IMR-90 (cell line): ENCODE results near the gene CERS1. TPM values are rescaled to one million over a fixed set of nuclear protein-coding genes. Genes with fewer than 3 reads are reported as not detected.

Experiments
- ATAC-seq: fragments of 200-7000 bp; cut with Tn5 transposase; 2 replicates; pipeline ENCODE4 v1.9.1; 2020; ENCODE audit warnings: low read depth, mild to moderate bottlenecking, moderate library complexity
- BruUV-seq: library from RNA; stranded (reverse); fragments of 400-500 nt; replicated peaks from 2 replicates; lab custom pipeline; 2021; lab: Mats Ljungman, UMichigan
- CTCF ChIA-PET: fragments of 300-600 bp; formaldehyde crosslinking; extraction: SDS; loops from one replicate; lab custom pipeline; 2021; ENCODE audit warnings: antibody characterized with exemption; lab: Yijun Ruan, JAX
- POLR2A ChIA-PET: fragments of 300-600 bp; sonication (Branson Sonifier 250); formaldehyde crosslinking; loops from one replicate; lab custom pipeline; 2022; ENCODE audit warnings: antibody characterized with exemption; ENCODE audit not compliant: unreplicated experiment; lab: Charles Lee
- DNase-seq: peaks from one replicate; pipeline ENCODE4 v3.0.0; 2013
- H2AFZ ChIP-seq: replicated peaks from 2 replicates; pipeline ENCODE3; 2013; ENCODE audit warnings: low read length, mild to moderate bottlenecking; ENCODE audit not compliant: poor library complexity
- H2AK5ac ChIP-seq: 2 replicates; pipeline ENCODE4 v1.6.1; 2013; ENCODE audit warnings: low read depth, low read length, inconsistent platforms
- H2AK9ac ChIP-seq: replicated peaks from 2 replicates; pipeline ENCODE3; 2013; ENCODE audit warnings: mild to moderate bottlenecking, low read depth, low read length, moderate library complexity; ENCODE audit not compliant: poor library complexity
- H2BK120ac ChIP-seq: 2 replicates; pipeline ENCODE4 v1.6.1; 2013; ENCODE audit warnings: low read depth, low read length, inconsistent platforms
- H2BK15ac ChIP-seq: 3 replicates; pipeline ENCODE4 v1.6.1; 2013; ENCODE audit warnings: low read depth, low read length, inconsistent platforms
- H2BK20ac ChIP-seq: 2 replicates; pipeline ENCODE4 v1.6.1; 2013; ENCODE audit warnings: low read depth, mild to moderate bottlenecking, inconsistent platforms, low read length, moderate library complexity
- H2BK5ac ChIP-seq: 2 replicates; pipeline ENCODE4 v1.6.1; 2013; ENCODE audit warnings: mild to moderate bottlenecking, low read depth, low read length, inconsistent platforms; ENCODE audit not compliant: poor library complexity, severe bottlenecking
- H3K14ac ChIP-seq: replicated peaks from 2 replicates; pipeline ENCODE4 v1.6.1; 2013; ENCODE audit warnings: low read depth, low read length, inconsistent platforms
- H3K18ac ChIP-seq: 2 replicates; pipeline ENCODE4 v1.6.1; 2013; ENCODE audit warnings: low read depth, low read length, control low read depth
- H3K23ac ChIP-seq: 2 replicates; pipeline ENCODE4 v1.6.1; 2013; ENCODE audit warnings: low read depth, low read length, inconsistent platforms
- H3K27ac ChIP-seq: 2 replicates; pipeline ENCODE4 v1.5.1; 2013; ENCODE audit warnings: mild to moderate bottlenecking, control low read depth, low read length; ENCODE audit not compliant: insufficient read depth
- H3K27me3 ChIP-seq: 2 replicates; pipeline ENCODE4 v1.6.1; 2013; ENCODE audit warnings: low read length; ENCODE audit not compliant: control insufficient read depth, insufficient read depth
- H3K36me3 ChIP-seq: 2 replicates; pipeline ENCODE4 v1.6.1; 2013; ENCODE audit warnings: low read length, mixed read lengths; ENCODE audit not compliant: control insufficient read depth, insufficient read depth
- H3K4ac ChIP-seq: 2 replicates; pipeline ENCODE4 v1.6.1; 2013; ENCODE audit warnings: low read depth, low read length, inconsistent platforms
- H3K4me1 ChIP-seq: 2 replicates; pipeline ENCODE4 v1.6.1; 2013; ENCODE audit warnings: low read length, mixed read lengths; ENCODE audit not compliant: control insufficient read depth, insufficient read depth
- H3K4me2 ChIP-seq: 2 replicates; pipeline ENCODE4 v1.6.1; 2013; ENCODE audit warnings: low read depth, mild to moderate bottlenecking, control low read depth, low read length, moderate library complexity
- H3K4me3 ChIP-seq: 2 replicates; pipeline ENCODE4 v1.5.1; 2013; ENCODE audit warnings: low read depth, mild to moderate bottlenecking, control low read depth, low read length, moderate library complexity; ENCODE audit not compliant: insufficient read depth
- H3K56ac ChIP-seq: 2 replicates; pipeline ENCODE4 v1.6.1; 2013; ENCODE audit warnings: low read length, inconsistent platforms; ENCODE audit not compliant: insufficient read depth; ENCODE audit errors: extremely low read depth
- H3K79me1 ChIP-seq, 2 experiments: 2 replicates each; pipeline ENCODE4 v1.6.1; 2013; ENCODE audit warnings: low read length in 2 of 2, inconsistent platforms in 1 of 2, low read depth in 1 of 2
- H3K9ac ChIP-seq: 2 replicates; pipeline ENCODE4 v1.6.1; 2013; ENCODE audit warnings: low read depth, low read length, control low read depth
- H3K9me1 ChIP-seq: 2 replicates; pipeline ENCODE4 v1.6.1; 2013; ENCODE audit warnings: low read length, inconsistent platforms; ENCODE audit not compliant: insufficient read depth
- H3K9me3 ChIP-seq: 2 replicates; pipeline ENCODE4 v1.6.1; 2013; ENCODE audit warnings: low read length; ENCODE audit not compliant: control insufficient read depth, insufficient read depth
- H4K20me1 ChIP-seq: 2 replicates; pipeline ENCODE4 v1.6.1; 2013; ENCODE audit warnings: low read length, inconsistent platforms; ENCODE audit not compliant: insufficient read depth
- H4K5ac ChIP-seq: 2 replicates; pipeline ENCODE4 v1.6.1; 2013; ENCODE audit warnings: mild to moderate bottlenecking, low read depth, low read length, control low read depth
- H4K8ac ChIP-seq, 2 experiments: 2 replicates each; pipeline ENCODE4 v1.6.1; 2013; ENCODE audit warnings: low read depth in 2 of 2, low read length in 2 of 2, control low read depth in 1 of 2, inconsistent platforms in 1 of 2
- H4K91ac ChIP-seq: 2 replicates; pipeline ENCODE4 v1.6.1; 2013; ENCODE audit warnings: low read depth, low read length, inconsistent platforms; ENCODE audit not compliant: insufficient read depth
- BHLHE40 ChIP-seq: fragments of 150-350 bp; IDR thresholded peaks from 2 replicates; pipeline ENCODE4 v1.6.1; 2016; ENCODE audit warnings: mild to moderate bottlenecking, low read depth, low read length
- CEBPB ChIP-seq: IDR thresholded peaks from 2 replicates; pipeline ENCODE4 v1.6.1; 2012; ENCODE audit warnings: low read depth, low read length, improper control_type of control experiment
- CHD1 ChIP-seq: IDR thresholded peaks from 2 replicates; pipeline ENCODE4 v1.6.1; 2012; ENCODE audit warnings: low read depth, low read length, improper control_type of control experiment
- CTCF ChIP-seq: conservative IDR thresholded peaks from 2 replicates; pipeline ENCODE4 v1.5.1; 2012; ENCODE audit warnings: mild to moderate bottlenecking, low read depth, low read length, improper control_type of control experiment
- ELK1 ChIP-seq: fragments of 150-350 bp; IDR thresholded peaks from 2 replicates; pipeline ENCODE4 v1.6.1; 2016; ENCODE audit warnings: low read depth, mild to moderate bottlenecking, low read length, moderate library complexity, borderline replicate concordance
- MAFK ChIP-seq: IDR thresholded peaks from 2 replicates; pipeline ENCODE4 v1.6.1; 2012; ENCODE audit warnings: low read depth, low read length, improper control_type of control experiment
- MXI1 ChIP-seq: IDR thresholded peaks from 2 replicates; pipeline ENCODE4 v1.6.1; 2012; ENCODE audit warnings: low read depth, mild to moderate bottlenecking, low read length, moderate library complexity, borderline replicate concordance
- NFE2L2 ChIP-seq: fragments of 150-350 bp; IDR thresholded peaks from 2 replicates; pipeline ENCODE4 v1.6.1; 2016; ENCODE audit warnings: low read depth, mild to moderate bottlenecking, low read length
- POLR2A ChIP-seq: IDR thresholded peaks from 2 replicates; pipeline ENCODE4 v1.6.1; 2012; ENCODE audit warnings: mild to moderate bottlenecking, low read depth, low read length
- RAD21 ChIP-seq: IDR thresholded peaks from 2 replicates; pipeline ENCODE4 v1.6.1; 2012; ENCODE audit warnings: low read length, improper control_type of control experiment
- RCOR1 ChIP-seq: IDR thresholded peaks from 2 replicates; pipeline ENCODE4 v1.6.1; 2012; ENCODE audit warnings: mild to moderate bottlenecking, low read length, improper control_type of control experiment; ENCODE audit not compliant: insufficient replicate concordance
- RFX5 ChIP-seq: IDR thresholded peaks from 2 replicates; pipeline ENCODE4 v1.8.0; 2012; ENCODE audit warnings: low read depth, mild to moderate bottlenecking, low read length, moderate library complexity
- SMC3 ChIP-seq: fragments of 150-350 bp; IDR thresholded peaks from 2 replicates; pipeline ENCODE4 v1.6.1; 2016; ENCODE audit warnings: low read depth, mild to moderate bottlenecking, antibody characterized with exemption, low read length, moderate library complexity
- WGBS, 2 experiments: methylation state at CpG; one replicate each; pipeline versions ENCODE4 v1.1.5 to v1.1.7; 2013; ENCODE audit warnings: missing lambda C conversion rate in 2 of 2; ENCODE audit not compliant: insufficient read length in 1 of 2; ENCODE audit errors: extremely low coverage in 2 of 2; 5-methylcytosine and 5-hydroxymethylcytosine counted together
- dilution Hi-C: fragments of 300-500 bp; cut with HindIII; formaldehyde crosslinking; loops from one replicate; pipeline ENCODE4 v1.14.3; 2018; ENCODE audit warnings: low sequenced_read_pairs; ENCODE audit not compliant: unreplicated experiment
- in situ Hi-C: fragments of 300-500 bp; cut with MboI; formaldehyde crosslinking; loops from 3 replicates; pipeline ENCODE4 v1.14.3; 2019; ENCODE audit warnings: low sequenced_read_pairs, inconsistent platforms, mixed read lengths
- intact Hi-C: fragments of 100-400 bp; cut with micrococcal nuclease; formaldehyde crosslinking; loops from 2 replicates; pipeline ENCODE4 v1.10.0; 2022
- polyA plus RNA-seq, 3 experiments: library from polyadenylated mRNA; depleted of rRNA; stranded (reverse); fragments of >200 nt; gene quantifications; 2 replicates each; pipeline ENCODE4 v1.2.3, GENCODE V29; 2012; ENCODE audit warnings: low replicate concordance in 1 of 3
- total RNA-seq: library from RNA; depleted of rRNA; stranded (reverse); fragments of >200 nt; gene quantifications from 2 replicates; pipeline ENCODE4 v1.2.3, GENCODE V29; 2012

CERS1 gene
- total and polyA plus RNA-seq, 2 of the 4 experiments (the other 2 are of a cell fraction): 0.90 to 4.3 TPM

GRCh38 chr19:18919900-18920214 is 23.9 kb upstream of the CERS1 start:
- H4K91ac ChIP-seq: peak overlapping the region; percentile 73
- dilution Hi-C loops (no loop called here), intact Hi-C loops (loop anchor here (2.0 to 5.0 kb wide), 2 partner anchors 67 to 333 kb away; partner anchors contain the start of gene REX1BD), in situ Hi-C loops (no loop called here)
- peaks cover 30% of the 10 kb centered on the region for H4K20me1 ChIP-seq
- peak overlapping the region; percentile 96 for H2AK9ac ChIP-seq
- H2AFZ ChIP-seq: peak overlapping the region; percentile 97
- peak overlapping the region; percentile 51 for H3K23ac ChIP-seq
- peaks cover 5% of the 10 kb centered on the region for H3K4me1 ChIP-seq
- H4K8ac ChIP-seq: peak overlapping the region; percentile 73 to 94
- no peak overlapping the region for H2BK15ac ChIP-seq
- peak overlapping the region; percentile 78 for H2AK5ac ChIP-seq
- H3K9me3 ChIP-seq: no peaks in the 10 kb centered on the region
- ATAC-seq: peak; percentile 2
- POLR2A ChIA-PET: interaction anchor here (1.0 kb wide), 1 partner anchor 21 kb away, joined by 3 read pairs; no protein-coding TSS in a partner anchor
- peak overlapping the region; percentile 75 for H3K4ac ChIP-seq
- peak overlapping the region; percentile 57 for H3K14ac ChIP-seq
- peaks cover 7% of the 10 kb centered on the region for H3K9me1 ChIP-seq
- 0% methylated on average over 3 of the region's 15 CpGs; no CpG with 5 or more reads in 1 of the 2 experiments for WGBS, 2 experiments
- H3K18ac ChIP-seq: no peak overlapping the region
- H3K36me3 ChIP-seq: peaks cover 35% of the 10 kb centered on the region
- H3K9ac ChIP-seq: peak overlapping the region; percentile 78
- H3K79me1 ChIP-seq: peaks cover 29 to 52% of the 10 kb centered on the region in 2 experiments
- peak overlapping the region; percentile 55 for H2BK5ac ChIP-seq
- H3K27ac ChIP-seq: peak overlapping the region; percentile 58
- H3K4me3 ChIP-seq: peak overlapping the region; percentile 72
- BruUV-seq: no TSS peak
- H2BK20ac ChIP-seq: no peak overlapping the region
- TF ChIP-seq MXI1 (no peak), CTCF (no peak), ELK1 (no peak), POLR2A (no peak), CEBPB (no peak), CHD1 (no peak), RAD21 (no peak), RFX5 (no peak), NFE2L2 (no peak), MAFK (no peak), RCOR1 (no peak), SMC3 (no peak), BHLHE40 (no peak)
- H4K5ac ChIP-seq: peak overlapping the region; percentile 65; the same call in 1 of the 2 replicates
- H3K4me2 ChIP-seq: peak overlapping the region; percentile 78
- CTCF ChIA-PET: interaction anchor here (0.6 kb wide), 2 partner anchors 204 to 463 kb away, joined by 3 to 4 read pairs; no protein-coding TSS in a partner anchor
- no peak overlapping the region for H2BK120ac ChIP-seq
- H3K27me3 ChIP-seq: no peaks in the 10 kb centered on the region
- H3K56ac ChIP-seq: peak overlapping the region; percentile 44; the same call in 1 of the 2 replicates
- DNase-seq: no peak
